B cell (primary cell): ENCODE measurements around the gene ETV6. TPM values are rescaled to one million over a fixed set of nuclear protein-coding genes. Genes with fewer than 3 reads are reported as not detected.

Experiments used
- ATAC-seq: fragments of 200-7000 bp; cut with Tn5 transposase; one replicate; pipeline ENCODE4 v1.10.0; 2021; ENCODE audit warnings: low read depth, mild to moderate bottlenecking, moderate number of reproducible peaks, moderate library complexity
- CTCF ChIA-PET: fragments of 350-600 bp; sonication (Branson Sonifier 250); formaldehyde crosslinking; loops from one replicate; lab custom pipeline; 2021; ENCODE audit warnings: antibody characterized with exemption, inconsistent platforms; lab: Charles Lee
- POLR2A ChIA-PET: fragments of 350-600 bp; sonication (Branson Sonifier 250); formaldehyde crosslinking; loops from one replicate; lab custom pipeline; 2021; ENCODE audit warnings: antibody characterized with exemption; lab: Charles Lee
- DNase-seq: peaks from one replicate; pipeline ENCODE4 v3.0.0; 2013
- H2AFZ ChIP-seq: 2 replicates; pipeline ENCODE4 v1.6.1; 2012; ENCODE audit warnings: mild to moderate bottlenecking, low read depth, low read length; ENCODE audit not compliant: insufficient read depth, poor library complexity, severe bottlenecking
- H3K27ac ChIP-seq, 2 donors: 1 replicate in 1 of 2; 2 replicates in 1 of 2; pipeline ENCODE4 v1.5.1; 2012 to 2013; ENCODE audit warnings: low read length in 2 of 2, mild to moderate bottlenecking in 2 of 2, moderate library complexity in 1 of 2
- H3K27me3 ChIP-seq, 4 experiments: fragments of 200-600 bp in 1 of 4; sonication (generic) in 1 of 4; replicated peaks in 1 of 4; 1 replicate in 2 of 4; 2 replicates in 2 of 4; pipeline versions ENCODE4 v1.6.1 to v1.7.0; 2013 to 2016; ENCODE audit warnings: low read length in 3 of 4, mild to moderate bottlenecking in 2 of 4, mixed read lengths in 1 of 4, moderate library complexity in 1 of 4; ENCODE audit not compliant: insufficient read depth in 4 of 4, control insufficient read depth in 3 of 4; ENCODE audit errors: control extremely low read depth in 1 of 4
- H3K36me3 ChIP-seq, 2 experiments: replicated peaks in 1 of 2; 1 replicate in 1 of 2; 2 replicates in 1 of 2; pipeline versions ENCODE4 v1.6.1 to v1.7.1; 2013; ENCODE audit warnings: low read length in 1 of 2; ENCODE audit not compliant: insufficient read depth in 2 of 2, control insufficient read depth in 1 of 2; ENCODE audit errors: control extremely low read depth in 1 of 2, extremely low read depth in 1 of 2
- H3K4me1 ChIP-seq, 2 donors: fragments of 200-600 bp in 1 of 2; sonication (generic) in 1 of 2; 1 replicate in 1 of 2; 2 replicates in 1 of 2; pipeline versions ENCODE4 v1.5.1 to v1.6.1; 2013 to 2017; ENCODE audit warnings: low read length in 2 of 2; ENCODE audit not compliant: control insufficient read depth in 2 of 2, insufficient read depth in 2 of 2
- H3K4me2 ChIP-seq: replicated peaks from 2 replicates; pipeline ENCODE3; 2012; ENCODE audit warnings: mild to moderate bottlenecking, low read depth, low read length; ENCODE audit not compliant: poor library complexity, severe bottlenecking
- H3K4me3 ChIP-seq, 5 experiments: fragments of 200-600 bp in 1 of 5; sonication (generic) in 1 of 5; 1 replicate in 3 of 5; 2 replicates in 2 of 5; pipeline versions ENCODE4 v1.5.1 to v1.7.0; 2011 to 2016; ENCODE audit warnings: low read length in 4 of 5, mild to moderate bottlenecking in 4 of 5, low read depth in 2 of 5, control low read depth in 1 of 5, moderate library complexity in 1 of 5; ENCODE audit not compliant: insufficient read depth in 1 of 5; ENCODE audit errors: control extremely low read depth in 1 of 5, extremely low read depth in 1 of 5
- H3K79me2 ChIP-seq: fragments of 200-600 bp; sonication (generic); one replicate; pipeline ENCODE4 v1.6.0; 2016; ENCODE audit warnings: low read length; ENCODE audit not compliant: control insufficient read depth, insufficient read depth
- H3K9ac ChIP-seq: fragments of 200-600 bp; sonication (generic); 2 replicates; pipeline ENCODE4 v1.6.1; 2017; ENCODE audit warnings: mild to moderate bottlenecking, low read length, moderate library complexity
- H3K9me3 ChIP-seq, 3 donors: one replicate each; pipeline versions ENCODE4 v1.6.1 to v1.7.1; 2013; ENCODE audit warnings: low read length in 2 of 3; ENCODE audit not compliant: control insufficient read depth in 2 of 3, insufficient read depth in 1 of 3; ENCODE audit errors: control extremely low read depth in 1 of 3
- H4K20me1 ChIP-seq: 2 replicates; pipeline ENCODE4 v1.6.0; 2012; ENCODE audit warnings: mild to moderate bottlenecking, low read length; ENCODE audit not compliant: insufficient read depth, control insufficient read depth, poor library complexity, severe bottlenecking
- H3K27ac Mint-ChIP-seq: one replicate; pipeline ENCODE4 v1.8.0; 2021; ENCODE audit warnings: mixed read lengths
- H3K27me3 Mint-ChIP-seq: one replicate; pipeline ENCODE4 v1.8.0; 2021; ENCODE audit warnings: mixed read lengths
- H3K4me1 Mint-ChIP-seq: one replicate; pipeline ENCODE4 v1.8.0; 2021; ENCODE audit warnings: mixed read lengths
- H3K4me3 Mint-ChIP-seq: one replicate; pipeline ENCODE4 v1.8.0; 2021; ENCODE audit warnings: mixed read lengths
- H3K9me3 Mint-ChIP-seq: one replicate; pipeline ENCODE4 v1.8.0; 2022; ENCODE audit warnings: mixed read lengths; ENCODE audit not compliant: insufficient read depth
- CTCF ChIP-seq: fragments of 200-600 bp; IDR thresholded peaks from one replicate; pipeline ENCODE4 v1.8.0; 2022; ENCODE audit warnings: antibody characterized with exemption, mild to moderate bottlenecking
- EZH2 ChIP-seq: IDR thresholded peaks from 2 replicates; pipeline ENCODE4 v1.6.1; 2012; ENCODE audit warnings: borderline replicate concordance, low read depth, mild to moderate bottlenecking, moderate library complexity, low read length; ENCODE audit not compliant: insufficient read depth, poor library complexity, severe bottlenecking
- WGBS: methylation state at CpG from one replicate; pipeline ENCODE4 v1.1.5; 2013; ENCODE audit warnings: missing lambda C conversion rate; ENCODE audit not compliant: insufficient coverage; 5-methylcytosine and 5-hydroxymethylcytosine counted together
- intact Hi-C: fragments of 100-400 bp; cut with micrococcal nuclease; formaldehyde crosslinking; loops from one replicate; pipeline ENCODE4 v1.10.0; 2022
- polyA plus RNA-seq: library from polyadenylated mRNA; depleted of rRNA; stranded (reverse); fragments of >200 nt; gene quantifications from 2 replicates; pipeline ENCODE4 v1.2.3, GENCODE V29; 2012
- total RNA-seq, 2 donors: library from RNA; stranded (reverse); fragments of 120-200 nt in 1 of 2; gene quantifications; 1 replicate in 1 of 2; 2 replicates in 1 of 2; pipeline versions ENCODE4 v1.2.3 to v1.2.4, GENCODE V29; 2013 to 2022

The ETV6 gene
- total and polyA plus RNA-seq, 2 donors (not counting 1 experiment from before 2014, with no cell fraction given) = 17.4 to 123 TPM

DNA sequence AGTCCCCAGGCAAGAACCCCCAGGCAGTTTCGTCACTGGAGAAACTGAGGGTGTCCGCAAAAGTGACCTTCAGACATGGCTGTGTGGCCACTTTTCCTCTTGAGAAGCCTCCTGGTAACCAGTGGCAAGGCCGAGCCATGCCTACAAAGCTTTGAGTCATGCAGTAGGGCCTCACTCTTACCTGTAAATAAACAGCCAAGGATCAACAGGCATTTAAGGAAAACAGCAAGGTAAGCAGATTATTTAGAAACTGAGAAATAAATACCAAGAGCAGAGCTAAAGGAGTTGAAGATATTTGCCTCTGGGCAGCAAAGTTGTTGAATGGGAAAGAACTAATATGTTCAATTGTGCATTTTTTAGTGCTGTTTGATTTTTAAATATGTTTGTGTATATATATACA, 280.2 kb downstream of the ETV6 start:
- Mint-ChIP-seq H3K9me3 (no peaks in the 10 kb centered on the region), H3K4me3 (no peak overlapping the region), H3K4me1 (no peaks in the 10 kb centered on the region), H3K27me3 (no peaks in the 10 kb centered on the region), H3K27ac (no peak overlapping the region)
- WGBS = 79% methylated on average over 3 of the region's 3 CpGs
- Histone ChIP-seq H3K4me2 (no peak overlapping the region), H3K27me3 (no peaks in the 10 kb centered on the region), H3K27ac (no peak overlapping the region), H3K79me2 (no peaks in the 10 kb centered on the region), H3K4me1 (no peaks in the 10 kb centered on the region), H3K36me3 (no peaks in the 10 kb centered on the region), H4K20me1 (no peaks in the 10 kb centered on the region), H2AFZ (no peak overlapping the region), H3K9ac (no peak overlapping the region), H3K4me3 (no peak overlapping the region), H3K9me3 (peaks cover 0 to 2% (median 0%) of the 10 kb centered on the region in 3 donors)
- ATAC-seq (no peak), DNase-seq (no peak)
- ChIA-PET CTCF (no interaction called here), POLR2A (no interaction called here)
- TF ChIP-seq CTCF = no peak
- no peak for TF ChIP-seq EZH2
- intact Hi-C loops = no loop called here

DNA sequence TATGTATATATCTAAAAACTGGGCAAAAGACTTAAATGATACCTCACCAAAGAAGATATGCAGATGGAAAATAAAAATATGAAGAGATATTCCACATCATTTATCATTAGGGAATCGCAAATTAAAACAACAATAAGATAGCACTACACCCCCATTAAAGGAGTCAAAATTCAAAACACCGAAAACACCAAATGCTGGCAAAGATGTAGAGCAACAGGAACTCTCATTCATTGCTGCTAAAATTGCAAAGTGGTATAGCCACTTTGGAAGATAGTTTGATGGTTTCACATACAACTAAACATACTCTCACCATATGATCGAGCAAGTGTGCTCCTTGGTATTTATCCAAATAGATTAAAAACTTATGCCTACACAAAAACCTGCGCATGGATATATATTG, 289.7 kb downstream of the ETV6 start:
- no peak for DNase-seq
- ChIA-PET CTCF (no interaction called here), POLR2A (no interaction called here)
- H4K20me1 ChIP-seq = no peaks in the 10 kb centered on the region
- Mint-ChIP-seq H3K4me3 (no peak overlapping the region), H3K27ac (no peak overlapping the region), H3K4me1 (no peaks in the 10 kb centered on the region), H3K27me3 (no peaks in the 10 kb centered on the region), H3K9me3 (peaks cover 3% of the 10 kb centered on the region)
- no peak overlapping the region for H3K27ac ChIP-seq
- H3K79me2 ChIP-seq = no peaks in the 10 kb centered on the region
- ATAC-seq = no peak
- H3K27me3 ChIP-seq = no peaks in the 10 kb centered on the region
- no peaks in the 10 kb centered on the region for H3K9me3 ChIP-seq
- H3K4me1 ChIP-seq = no peaks in the 10 kb centered on the region
- H3K4me2 ChIP-seq = no peak overlapping the region
- no peak overlapping the region for H3K4me3 ChIP-seq
- H2AFZ ChIP-seq = no peak overlapping the region
- no peaks in the 10 kb centered on the region for H3K36me3 ChIP-seq
- no peak for TF ChIP-seq EZH2
- TF ChIP-seq CTCF = no peak
- no CpG with 5 or more reads among the region's 4 CpGs for WGBS
- no peak overlapping the region for H3K9ac ChIP-seq
- intact Hi-C loops = no loop called here
